Right forelimb (tissue), 1 donor: ENCODE results near the gene NIPAL1.

Source experiments
- DNase-seq: peaks from one replicate; pipeline ENCODE4 v3.0.0-alpha.2; 2018

The NIPAL1 gene

DNA sequence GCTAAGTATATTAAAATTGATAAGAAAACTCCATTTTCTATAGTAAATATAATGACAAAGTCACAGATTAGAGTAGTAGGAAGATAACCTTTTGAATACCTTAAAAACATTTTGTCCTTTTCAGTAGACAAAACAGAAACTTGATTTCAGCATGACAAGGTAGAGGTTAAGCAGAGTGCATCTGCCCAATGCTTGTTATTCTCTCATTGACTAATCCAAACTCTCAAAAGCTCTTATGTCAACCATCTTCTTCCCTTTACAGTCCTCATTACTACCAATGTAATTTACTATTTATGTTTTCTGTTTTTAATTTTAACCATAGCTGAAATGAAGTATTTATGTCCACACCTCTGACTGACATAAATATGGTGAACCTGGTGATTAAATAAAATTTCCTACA, 11.1 kb downstream of the NIPAL1 start:
- DNase-seq, result no peak

- DNase-seq, result no peak
Observed at GRCh38 chr4:48028696-48029095, 12.1 kb downstream of the NIPAL1 start.

DNA sequence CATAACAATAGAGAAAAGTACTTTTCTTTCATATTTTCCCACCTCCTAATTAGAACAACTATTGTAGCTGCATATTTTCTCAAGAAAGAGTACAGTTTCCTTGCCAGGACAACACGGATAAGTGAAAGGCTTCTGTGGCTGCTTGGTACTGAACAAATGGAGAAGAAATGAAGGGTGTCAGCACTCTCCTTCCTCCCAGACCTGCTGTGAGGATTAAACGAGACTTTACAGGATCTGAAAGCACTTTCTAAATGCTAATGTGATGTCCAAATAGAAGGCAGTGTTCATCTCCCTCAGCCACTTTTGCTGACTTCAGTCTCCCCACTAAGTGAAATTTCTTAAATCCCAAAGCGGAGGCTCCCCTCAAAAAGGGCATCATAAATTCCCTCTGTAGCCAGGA, 13.9 kb downstream of the NIPAL1 start:
- DNase-seq, result no peak

GRCh38 chr4:48031802-48032525, 15.4 kb downstream of the NIPAL1 start:
- no peak for DNase-seq

DNA sequence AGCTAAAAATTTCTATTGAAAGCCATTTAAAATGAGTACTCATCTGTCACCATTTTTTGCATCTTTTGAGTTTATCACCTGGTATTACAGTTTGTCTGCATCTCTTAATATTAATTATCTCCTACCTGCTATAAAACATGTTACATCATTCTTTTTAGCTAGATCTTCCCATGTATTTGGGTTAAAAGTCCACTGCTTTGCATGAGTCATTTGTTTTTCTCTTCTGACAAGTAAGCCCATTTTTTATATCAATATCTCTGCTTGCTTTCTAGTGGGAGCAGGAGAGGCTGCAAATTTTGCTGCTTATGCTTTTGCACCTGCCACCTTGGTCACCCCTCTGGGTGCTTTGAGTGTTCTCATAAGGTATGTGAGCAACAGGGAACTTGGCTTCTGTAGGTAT, 16.1 kb downstream of the NIPAL1 start:
- no peak for DNase-seq

- no peak for DNase-seq
Observed at GRCh38 chr4:48033412-48033811, 16.8 kb downstream of the NIPAL1 start.

GRCh38 chr4:48033825-48034413, 17.3 kb downstream of the NIPAL1 start:
- no peak for DNase-seq

DNA sequence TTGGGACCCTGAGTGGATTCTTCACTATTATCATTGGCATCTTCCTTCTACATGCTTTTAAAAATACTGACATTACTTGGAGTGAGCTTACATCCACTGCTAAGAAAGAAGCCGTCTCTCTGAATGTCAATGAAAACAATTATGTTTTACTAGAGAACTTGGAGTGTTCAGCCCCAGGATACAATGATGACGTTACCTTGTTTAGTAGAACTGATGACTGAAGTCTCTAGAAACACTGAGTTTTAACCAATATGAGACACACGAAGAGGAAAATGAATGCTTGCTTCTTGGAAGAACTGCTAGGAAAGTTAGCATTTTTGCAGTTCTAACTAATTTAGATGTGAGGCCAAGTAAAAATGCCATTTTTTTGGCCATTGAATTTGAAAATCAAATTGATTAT, 19.4 kb downstream of the NIPAL1 start:
- no peak for DNase-seq

GRCh38 chr4:48037117-48037462, 20.5 kb downstream of the NIPAL1 start:
- no peak for DNase-seq

- no peak for DNase-seq
Observed at GRCh38 chr4:48038666-48039065, 22.1 kb downstream of the NIPAL1 start.

GRCh38 chr4:48039561-48039960, 23.0 kb downstream of the NIPAL1 start:
- no peak for DNase-seq

- DNase-seq, result no peak
Observed at GRCh38 chr4:48041535-48042137, 25.1 kb downstream of the NIPAL1 start.

DNA sequence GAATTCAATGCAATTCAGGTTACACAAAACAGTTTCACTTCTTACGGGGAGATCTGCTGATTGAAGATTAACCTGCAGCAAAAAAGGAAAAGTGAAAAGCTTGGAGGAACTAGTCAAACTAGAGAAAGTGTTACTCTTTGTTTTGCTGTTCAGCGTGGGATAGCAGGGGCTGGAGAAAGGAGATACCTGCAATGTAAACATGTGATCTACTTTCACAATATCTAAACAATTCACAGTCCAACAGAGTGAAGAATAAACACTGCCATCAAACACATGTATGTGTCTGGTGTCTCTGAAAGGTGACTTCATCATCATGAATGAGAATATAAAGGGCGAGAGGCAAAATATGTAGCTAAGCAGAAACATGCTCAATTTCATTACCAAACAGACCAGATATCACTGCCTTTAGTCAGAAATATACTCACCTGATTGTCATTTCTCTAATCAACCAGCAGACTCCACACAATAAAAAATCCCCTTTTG, 26.4 kb downstream of the NIPAL1 start:
- no peak for DNase-seq

GRCh38 chr4:48043504-48043903, 26.9 kb downstream of the NIPAL1 start:
- DNase-seq, result no peak

GRCh38 chr4:48044298-48044697, 27.7 kb downstream of the NIPAL1 start:
- DNase-seq, result no peak

- DNase-seq, result no peak
Observed at GRCh38 chr4:48046059-48046458, 29.5 kb downstream of the NIPAL1 start.

DNA sequence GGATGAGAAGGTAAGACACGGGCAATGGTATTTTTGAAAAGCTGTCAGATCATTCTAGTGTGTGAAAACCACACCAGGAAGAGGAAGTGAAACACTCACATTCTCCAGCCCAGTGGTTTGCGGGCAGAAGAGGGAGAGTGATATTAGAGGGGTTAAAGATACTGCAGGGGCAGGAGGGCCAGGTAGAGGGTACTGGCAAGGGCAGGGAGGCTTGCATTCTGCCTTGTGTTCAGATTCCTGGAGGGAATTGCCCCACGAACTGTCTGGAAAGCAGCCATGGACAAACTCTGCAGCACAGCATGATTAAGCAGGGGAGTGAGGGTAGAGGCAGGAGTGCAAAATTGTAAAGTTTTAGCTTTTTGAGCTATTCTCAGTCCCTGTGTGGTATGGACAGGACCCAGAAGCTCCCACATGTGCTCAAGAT, 30.9 kb downstream of the NIPAL1 start:
- DNase-seq, result no peak

- DNase-seq, result no peak
Observed at GRCh38 chr4:48047896-48048295, 31.3 kb downstream of the NIPAL1 start.

DNA sequence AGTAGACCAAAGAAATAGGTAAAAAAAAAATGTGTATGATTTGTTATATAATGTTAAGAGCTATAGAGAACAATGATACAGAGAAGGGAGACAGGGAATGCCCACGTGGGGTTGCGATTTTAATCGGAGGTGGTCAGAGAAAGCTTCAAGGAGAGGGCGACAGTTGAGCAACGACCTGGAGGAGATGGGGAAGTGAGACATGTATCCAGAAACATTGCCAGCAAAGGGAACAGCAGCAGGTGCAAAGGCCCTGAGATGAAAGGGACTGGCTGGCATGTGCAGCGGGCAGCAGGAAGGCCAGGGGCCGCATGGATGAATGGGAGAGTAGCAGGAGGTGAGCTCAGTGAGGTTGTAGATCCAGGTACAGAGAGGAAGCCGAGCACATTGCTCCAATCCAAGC, 32.9 kb downstream of the NIPAL1 start:
- no peak for DNase-seq

DNA sequence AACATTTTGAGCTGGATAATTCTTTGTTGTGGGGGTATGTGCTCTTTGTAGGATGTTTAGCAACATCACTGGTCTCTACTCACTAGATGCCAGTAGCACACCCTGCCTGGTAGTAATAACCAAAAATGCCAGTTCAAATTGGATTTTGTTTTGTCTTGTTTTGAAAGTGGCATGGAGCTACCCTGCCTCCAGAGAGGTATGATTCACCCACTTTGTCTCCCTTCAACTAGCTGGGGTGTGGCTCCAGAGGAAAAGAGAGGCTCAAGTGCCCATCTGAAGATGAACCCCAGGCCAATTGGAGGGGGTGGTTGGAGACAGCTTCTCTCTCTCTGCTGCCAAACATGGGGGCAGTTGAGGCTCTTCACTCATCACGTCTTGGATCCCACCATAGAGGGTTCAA, 34.5 kb downstream of the NIPAL1 start:
- DNase-seq, result no peak

- DNase-seq, result no peak
Observed at GRCh38 chr4:48058617-48059530, 42.3 kb downstream of the NIPAL1 start.

GRCh38 chr4:48064349-48064748, 47.8 kb downstream of the NIPAL1 start:
- no peak for DNase-seq

- DNase-seq, result no peak
Observed at GRCh38 chr4:48065587-48066052, 49.0 kb downstream of the NIPAL1 start.
